HG03159 (cell line): ENCODE data around the gene CD84.
"Not testable (repeated sequence)": the region's sequence is repeated elsewhere in the genome, so short reads cannot be mapped to it uniquely, and the experiment has no call there.

ENCODE experiments used
- ATAC-seq: cut with Tn5 transposase; IDR thresholded peaks from one replicate; pipeline ENCODE4 v1.9.1; 2021; ENCODE audit warnings: mild to moderate bottlenecking, moderate library complexity; ENCODE audit not compliant: unreplicated experiment

CD84 gene

DNA sequence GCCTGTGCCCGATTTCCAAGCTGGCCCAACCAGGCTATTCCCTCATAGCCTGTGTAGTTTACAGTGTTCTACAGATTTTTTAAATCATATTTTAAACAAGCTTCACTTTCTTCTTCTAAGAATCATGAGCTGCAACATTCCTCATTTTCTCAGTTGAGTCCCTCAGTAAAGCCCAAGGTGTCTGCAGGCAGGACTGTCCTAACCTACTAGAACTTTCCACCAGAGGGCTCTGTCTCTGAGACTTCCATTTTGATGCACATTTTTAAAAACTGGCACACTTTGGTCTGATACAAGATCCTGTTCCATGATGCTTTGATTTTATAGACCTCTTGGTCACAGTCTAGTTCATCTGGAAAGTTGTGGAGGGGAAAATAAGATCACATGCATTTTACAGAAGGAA, 34.6 kb downstream of the CD84 start:
- ATAC-seq: no peak

GRCh38 chr1:160542303-160542945, 36.9 kb downstream of the CD84 start:
- no peak for ATAC-seq

DNA sequence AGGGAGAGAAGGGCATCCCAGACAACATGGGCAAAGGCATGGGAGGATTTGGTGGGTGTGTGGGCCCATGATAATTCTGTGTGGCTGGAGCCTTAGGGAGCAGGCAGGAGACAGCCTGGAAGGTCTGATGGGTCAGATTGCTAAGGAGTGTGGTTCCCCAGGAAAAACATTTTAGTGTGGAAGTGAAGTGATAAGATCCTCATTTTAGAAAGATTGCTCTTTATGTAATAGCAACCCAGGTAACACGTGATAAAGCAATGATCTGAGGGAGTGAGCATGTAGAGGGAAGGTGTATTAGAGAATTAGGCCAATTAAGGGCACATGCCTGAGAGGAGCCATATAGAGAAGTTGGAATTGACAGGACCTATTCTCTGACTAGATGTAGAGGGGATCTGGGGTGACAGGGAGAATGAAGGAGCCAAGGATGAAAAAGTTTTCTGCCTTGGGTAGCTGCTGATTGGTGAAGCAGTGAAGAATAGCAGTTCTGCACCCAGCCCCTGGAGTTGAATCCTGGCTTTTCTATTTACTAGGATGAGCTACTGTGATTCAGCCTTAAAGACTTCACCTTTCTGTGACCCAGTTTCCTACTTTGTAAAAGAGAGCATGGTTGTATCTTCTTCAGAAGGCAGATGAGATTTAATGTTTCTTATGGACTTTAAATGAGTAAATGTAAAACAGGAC, 37.5 kb downstream of the CD84 start:
- ATAC-seq: no peak

DNA sequence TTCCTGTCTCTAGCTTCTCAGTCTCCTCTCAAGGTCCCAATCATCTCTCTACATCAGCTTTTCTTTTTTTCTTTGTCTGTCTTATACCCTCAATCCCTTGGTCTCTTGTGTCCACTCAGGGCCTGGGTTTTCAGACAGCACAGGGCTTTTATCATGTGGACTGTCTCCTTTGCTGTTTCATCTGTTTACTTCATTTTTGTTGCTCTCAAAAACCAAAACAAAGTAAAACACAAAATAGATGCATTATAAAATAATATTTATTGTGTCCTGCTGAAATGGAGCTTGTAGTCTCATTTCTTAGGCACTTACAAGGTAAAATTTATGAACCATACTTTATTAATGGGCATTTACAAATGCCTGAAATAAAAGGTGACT, 38.5 kb downstream of the CD84 start:
- ATAC-seq: no peak

DNA sequence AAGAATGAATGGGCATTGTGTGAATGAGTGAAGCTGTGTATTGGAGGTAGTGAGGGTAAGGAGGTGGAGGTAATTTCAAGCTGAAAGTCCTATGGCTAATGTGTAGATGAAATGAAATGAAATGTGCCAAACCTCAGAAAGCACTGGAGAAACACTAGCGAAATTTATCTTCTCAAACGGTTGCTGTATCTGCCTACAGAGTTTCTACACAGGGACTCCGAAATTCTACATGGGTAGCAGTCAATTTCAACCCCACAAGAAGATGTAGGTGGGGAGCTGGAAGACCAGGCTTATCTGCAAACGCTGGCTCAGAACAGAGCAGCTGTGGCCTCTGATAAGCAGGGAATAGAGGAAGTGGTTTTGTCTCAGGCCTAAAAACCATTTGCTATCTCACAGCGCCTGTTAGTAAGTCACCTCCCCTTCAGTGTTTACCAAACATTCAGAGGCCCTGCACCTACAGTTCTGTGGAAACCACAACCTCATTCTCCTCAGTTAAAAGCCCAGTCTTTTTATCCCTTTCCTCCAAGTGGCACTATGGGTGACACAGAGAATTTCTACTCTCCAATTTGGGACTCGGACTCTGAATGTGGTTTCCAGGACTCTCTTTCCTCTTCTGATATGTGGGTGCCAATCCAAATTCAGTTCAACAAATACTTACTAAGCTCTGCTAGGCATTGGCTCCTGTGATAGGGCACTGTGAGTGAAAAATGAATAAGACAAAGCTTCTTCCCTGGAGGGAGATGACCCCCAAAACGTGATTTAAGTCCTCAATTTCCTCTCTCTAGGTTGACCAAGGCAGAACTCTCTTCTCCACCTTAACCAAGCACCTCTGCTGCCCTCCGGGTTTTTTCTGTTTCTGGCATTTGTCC, 39.1 kb downstream of the CD84 start:
- peak; percentile 89 for ATAC-seq

DNA sequence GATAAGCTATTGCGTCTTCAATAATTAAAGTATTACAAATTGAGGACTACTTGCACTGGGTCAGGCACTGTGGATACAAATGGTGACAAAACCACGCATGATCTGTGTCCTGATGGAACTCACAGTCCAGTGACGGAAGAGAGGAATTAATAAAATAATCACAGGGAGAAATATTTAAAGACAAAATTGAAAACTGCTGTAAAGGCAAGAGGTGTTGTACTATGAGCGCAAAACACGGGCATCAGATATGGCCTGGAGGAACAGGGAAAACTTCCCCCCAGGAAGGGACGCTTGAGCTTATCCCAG, 39.7 kb downstream of the CD84 start:
- no peak for ATAC-seq

DNA sequence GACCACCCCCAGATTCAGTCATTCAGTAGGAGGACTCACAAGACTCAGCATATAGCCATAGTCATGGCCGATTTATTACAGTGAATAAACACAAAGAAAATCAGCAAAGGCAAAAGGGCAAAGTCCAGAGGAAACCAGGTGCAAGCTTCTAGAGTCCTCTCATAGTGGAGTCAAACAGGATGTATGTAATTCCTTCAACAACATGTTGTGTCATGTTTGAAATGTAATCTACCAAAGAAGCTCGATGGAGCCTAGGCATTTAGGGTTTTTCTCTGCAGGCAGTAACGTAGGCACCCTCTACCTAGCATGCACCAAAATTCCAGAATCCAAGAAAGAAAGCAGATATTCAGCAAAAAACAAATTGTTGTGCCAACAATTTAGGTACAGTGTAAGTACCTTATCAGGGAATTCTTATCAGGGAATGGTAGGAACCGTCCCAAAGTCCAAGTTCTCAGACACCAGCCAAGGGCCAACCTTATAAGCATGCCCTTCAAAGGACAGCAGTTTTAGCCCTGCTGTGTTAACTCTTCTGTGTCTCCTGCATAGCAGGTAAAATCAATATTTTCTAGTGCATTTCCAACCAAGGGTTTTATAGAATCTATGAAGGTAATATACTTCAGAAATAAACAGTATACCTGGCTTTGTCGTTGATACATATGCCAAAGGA, 40.2 kb downstream of the CD84 start:
- ATAC-seq: no peak

- no peak for ATAC-seq
Measured at GRCh38 chr1:160537714-160538665, 41.3 kb downstream of the CD84 start.

- ATAC-seq: no peak
Measured at GRCh38 chr1:160534823-160535605, 44.3 kb downstream of the CD84 start.

GRCh38 chr1:160532557-160532813, 46.8 kb downstream of the CD84 start:
- not testable (repeated sequence) for ATAC-seq

- not testable (repeated sequence) for ATAC-seq
Measured at GRCh38 chr1:160531809-160532556, 47.3 kb downstream of the CD84 start.

- ATAC-seq: not testable (repeated sequence)
Measured at GRCh38 chr1:160529401-160529952, 49.8 kb downstream of the CD84 start.

GRCh38 chr1:160523789-160524188, 55.5 kb downstream of the CD84 start:
- not testable (repeated sequence) for ATAC-seq

DNA sequence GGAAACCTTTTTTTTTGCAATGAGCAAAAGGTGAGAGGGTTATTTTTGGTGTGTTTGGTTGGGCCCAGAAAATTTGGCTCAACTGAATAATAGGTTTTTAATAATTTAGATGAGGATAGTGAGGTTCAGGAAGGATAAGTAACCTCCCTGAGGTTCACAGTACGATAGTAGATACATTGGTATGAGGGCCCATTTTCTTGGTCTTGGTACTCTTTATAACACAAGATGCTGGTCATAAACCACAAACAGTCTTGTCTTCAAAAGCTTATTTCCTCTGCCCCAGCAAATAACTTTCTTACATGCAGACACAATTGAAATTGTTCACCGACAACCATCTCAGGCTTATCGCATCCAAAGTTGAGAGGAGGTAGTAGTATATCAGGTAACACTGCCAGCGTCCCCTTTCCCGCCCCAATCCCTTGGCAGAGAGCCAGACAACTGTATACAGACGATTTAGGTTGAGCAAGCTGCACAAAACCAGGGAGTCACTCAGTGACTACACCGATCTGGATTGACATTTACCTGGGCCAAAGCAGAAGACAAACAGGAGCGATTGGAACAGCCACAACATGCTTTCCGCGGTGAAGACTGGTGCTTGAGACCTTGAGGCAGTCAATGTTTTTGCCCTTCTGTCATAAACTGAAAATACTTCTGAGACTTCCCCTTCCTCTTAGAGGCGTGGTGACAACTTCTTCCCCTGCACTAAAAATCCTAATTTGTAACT, 56.5 kb downstream of the CD84 start, which contains the start of gene SLAMF6:
TSS of gene SLAMF6 (minus strand) at position 634 of the 724 bp plus-strand sequence. CDS start at position 571, 63 bp downstream.
- no peak for ATAC-seq

DNA sequence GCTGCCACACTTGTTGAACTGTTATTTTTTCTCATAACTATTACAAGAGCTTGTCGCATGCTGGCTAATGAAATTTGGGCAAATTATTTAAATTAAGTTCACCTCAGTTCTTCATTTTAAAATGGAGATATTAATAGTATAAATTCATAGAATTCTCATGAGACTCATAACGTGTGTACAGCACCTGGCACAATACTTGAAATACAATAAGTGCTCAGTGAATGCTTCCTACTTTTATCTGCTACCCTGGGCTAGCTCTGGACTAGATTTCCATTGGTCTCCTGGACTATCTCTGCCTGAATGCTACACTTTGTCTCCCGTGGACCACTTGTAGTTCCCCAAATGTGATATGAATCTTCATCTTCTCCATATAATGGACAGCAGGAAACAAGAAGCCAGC, 57.2 kb downstream of the CD84 start:
- no peak for ATAC-seq

DNA sequence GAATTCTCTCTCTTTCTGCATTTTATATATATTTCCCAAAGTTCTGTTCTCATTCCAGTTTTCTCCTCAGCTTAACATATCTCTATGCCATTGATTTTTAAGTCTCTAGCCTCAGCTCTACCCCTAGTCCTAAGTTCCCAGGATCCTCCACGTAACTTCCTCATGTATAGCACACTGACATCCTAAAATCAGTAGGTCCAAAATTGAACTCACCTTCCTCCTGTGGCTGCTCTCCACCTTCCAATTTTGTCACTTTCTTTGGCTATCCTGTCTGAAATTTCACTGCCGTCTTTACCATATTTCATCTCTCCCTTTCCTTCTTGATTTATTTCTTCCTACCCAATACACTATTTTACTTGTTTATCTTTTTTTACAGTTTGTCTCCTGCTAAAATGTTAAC, 57.7 kb downstream of the CD84 start:
- no peak for ATAC-seq

GRCh38 chr1:160520999-160521398, 58.3 kb downstream of the CD84 start:
- no peak for ATAC-seq

DNA sequence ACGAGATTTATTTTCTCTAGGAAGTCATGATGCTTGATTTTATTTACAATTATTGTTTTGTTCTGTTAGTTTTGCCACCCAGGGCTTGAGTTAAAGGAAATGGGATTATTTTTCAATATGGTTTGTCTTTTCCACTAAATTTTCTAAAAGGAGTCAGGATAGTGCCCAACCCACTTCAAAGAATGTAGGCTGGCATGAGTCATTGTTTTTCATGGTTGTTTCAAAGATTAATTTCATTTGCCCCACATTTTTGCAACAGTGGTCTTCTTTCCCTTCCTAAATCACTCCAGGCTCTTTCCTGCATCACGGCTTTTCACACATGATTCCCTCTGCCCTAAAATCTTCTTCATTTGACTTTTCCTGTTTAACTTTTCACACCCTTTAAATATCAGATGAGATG, 58.7 kb downstream of the CD84 start:
- ATAC-seq: no peak
